GM12865 (cell line): ENCODE data around the gene ALDOC.

ENCODE experiments used
- DNase-seq: peaks from one replicate; pipeline ENCODE4 v3.0.0; 2010; ENCODE audit warnings: low read depth
- H3K4me3 ChIP-seq: 2 replicates; pipeline ENCODE4 v1.5.1; 2011; ENCODE audit warnings: mild to moderate bottlenecking, low read depth, low read length, control low read depth
- TF ChIP-seq, protein P1 (sequence below): IDR thresholded peaks from 2 replicates; pipeline ENCODE4 v1.5.1; 2011; ENCODE audit warnings: low read length, control low read depth, low read depth, inconsistent platforms; ENCODE audit not compliant: insufficient read depth; ENCODE audit errors: missing control alignments

Gene ALDOC

DNA sequence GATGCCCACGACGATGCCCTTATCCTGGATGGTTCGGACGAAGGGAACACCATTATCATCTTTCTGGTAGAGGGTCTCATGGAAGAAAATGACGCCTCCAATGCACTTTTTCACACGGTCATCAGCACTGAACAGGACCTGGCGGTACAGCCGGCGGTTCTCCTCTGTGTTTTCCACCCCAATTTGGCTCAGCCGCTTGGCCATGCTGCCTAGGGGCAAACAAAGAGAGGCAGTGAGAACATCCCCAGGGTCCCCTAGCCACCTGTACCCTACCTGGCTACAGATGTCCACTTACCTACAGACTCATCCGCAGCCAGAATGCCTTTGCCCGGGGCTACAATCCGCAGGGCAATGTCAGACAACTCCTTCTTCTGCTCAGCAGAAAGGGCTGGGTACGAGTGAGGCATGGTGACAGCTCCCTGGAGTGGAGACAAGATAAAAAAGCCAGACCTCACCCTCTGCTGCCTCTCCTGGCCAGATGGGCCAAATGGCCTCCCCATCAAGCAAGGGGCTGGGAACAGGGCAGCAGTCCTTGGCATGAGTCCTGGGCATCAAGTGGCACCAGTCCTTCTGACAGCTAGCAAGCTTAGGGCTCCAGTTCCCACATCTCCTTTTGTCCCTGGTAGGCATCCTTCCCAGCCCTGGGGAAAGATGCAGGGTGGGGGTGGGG is 1.4 kb downstream of the ALDOC start:
- TF ChIP-seq, protein P1, sequence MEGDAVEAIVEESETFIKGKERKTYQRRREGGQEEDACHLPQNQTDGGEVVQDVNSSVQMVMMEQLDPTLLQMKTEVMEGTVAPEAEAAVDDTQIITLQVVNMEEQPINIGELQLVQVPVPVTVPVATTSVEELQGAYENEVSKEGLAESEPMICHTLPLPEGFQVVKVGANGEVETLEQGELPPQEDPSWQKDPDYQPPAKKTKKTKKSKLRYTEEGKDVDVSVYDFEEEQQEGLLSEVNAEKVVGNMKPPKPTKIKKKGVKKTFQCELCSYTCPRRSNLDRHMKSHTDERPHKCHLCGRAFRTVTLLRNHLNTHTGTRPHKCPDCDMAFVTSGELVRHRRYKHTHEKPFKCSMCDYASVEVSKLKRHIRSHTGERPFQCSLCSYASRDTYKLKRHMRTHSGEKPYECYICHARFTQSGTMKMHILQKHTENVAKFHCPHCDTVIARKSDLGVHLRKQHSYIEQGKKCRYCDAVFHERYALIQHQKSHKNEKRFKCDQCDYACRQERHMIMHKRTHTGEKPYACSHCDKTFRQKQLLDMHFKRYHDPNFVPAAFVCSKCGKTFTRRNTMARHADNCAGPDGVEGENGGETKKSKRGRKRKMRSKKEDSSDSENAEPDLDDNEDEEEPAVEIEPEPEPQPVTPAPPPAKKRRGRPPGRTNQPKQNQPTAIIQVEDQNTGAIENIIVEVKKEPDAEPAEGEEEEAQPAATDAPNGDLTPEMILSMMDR, result peak; percentile 24
- peak overlapping the region; percentile 62 for H3K4me3 ChIP-seq

DNA sequence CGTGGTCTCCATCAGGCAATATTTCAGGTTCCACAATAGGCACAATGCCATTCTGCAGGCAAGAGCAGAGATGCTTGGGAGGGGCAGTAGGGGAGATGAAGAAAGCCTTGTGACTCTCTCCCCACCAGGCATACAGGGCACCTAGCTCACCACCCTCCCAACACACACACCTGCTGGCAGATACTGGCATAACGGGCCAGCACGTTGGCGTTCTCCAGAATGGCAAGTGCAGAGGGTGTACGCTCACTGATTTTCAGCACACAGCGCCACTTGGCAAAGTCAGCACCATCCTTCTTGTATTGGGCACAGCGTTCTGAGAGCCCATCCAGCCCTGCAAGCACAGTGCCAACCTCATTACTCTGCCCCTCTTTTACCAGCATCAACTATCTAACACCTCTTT is 2.2 kb downstream of the ALDOC start:
- H3K4me3 ChIP-seq, result no peak overlapping the region
- TF ChIP-seq, protein P1, result peak; percentile 9
- no peak for DNase-seq

More for the DNA sequence above, 1.4 kb downstream of the ALDOC start:
- DNase-seq, result no peak

DNA sequence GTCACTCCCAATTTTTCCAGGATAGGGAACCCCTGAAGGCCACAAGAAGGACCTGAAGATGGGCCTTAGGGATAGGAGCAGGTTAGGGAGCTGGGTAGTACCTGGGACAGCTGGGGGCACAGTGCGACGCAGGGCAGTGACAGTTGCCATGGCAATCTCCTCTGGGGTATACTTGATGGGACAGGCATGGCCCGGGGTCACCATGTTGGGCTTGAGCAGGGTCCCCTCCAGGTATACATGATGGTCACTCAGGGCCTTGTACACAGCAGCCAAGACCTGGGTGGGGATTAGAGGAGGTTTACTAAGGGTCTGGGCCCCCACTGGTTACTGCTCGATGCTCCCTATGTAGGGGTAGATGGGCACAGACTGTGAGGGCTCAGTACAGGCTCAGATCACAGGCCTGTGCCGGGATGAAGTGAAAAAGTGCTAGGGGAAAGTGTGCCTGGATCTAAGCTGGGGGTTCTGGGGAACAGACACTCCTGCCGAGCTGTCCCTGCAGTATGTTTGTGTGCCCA is 2.7 kb downstream of the ALDOC start:
- DNase-seq, result no peak
- no peak overlapping the region for H3K4me3 ChIP-seq
- TF ChIP-seq, protein P1, result no peak

DNA sequence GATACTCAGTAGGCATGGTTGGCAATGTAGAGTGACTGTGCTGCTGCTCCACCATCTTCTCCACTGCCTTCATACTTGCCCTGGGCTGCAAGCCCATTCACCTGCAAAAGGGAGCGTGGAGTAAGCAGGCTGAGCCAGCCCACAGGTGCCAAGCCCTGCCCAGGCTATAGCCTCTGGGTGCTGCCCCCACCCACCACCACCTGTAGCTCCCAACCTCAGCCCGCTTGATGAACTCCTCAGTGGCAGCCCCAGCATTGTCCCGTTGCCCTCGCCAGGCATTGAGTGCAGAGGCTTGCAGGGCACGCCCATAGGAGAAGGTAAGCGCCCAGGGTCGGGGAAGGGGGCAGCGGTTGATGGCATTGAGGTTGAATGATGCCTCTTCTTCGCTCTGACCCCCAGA is 3.2 kb downstream of the ALDOC start:
- H3K4me3 ChIP-seq, result no peak overlapping the region
- TF ChIP-seq, protein P1, result no peak
- no peak for DNase-seq

DNA sequence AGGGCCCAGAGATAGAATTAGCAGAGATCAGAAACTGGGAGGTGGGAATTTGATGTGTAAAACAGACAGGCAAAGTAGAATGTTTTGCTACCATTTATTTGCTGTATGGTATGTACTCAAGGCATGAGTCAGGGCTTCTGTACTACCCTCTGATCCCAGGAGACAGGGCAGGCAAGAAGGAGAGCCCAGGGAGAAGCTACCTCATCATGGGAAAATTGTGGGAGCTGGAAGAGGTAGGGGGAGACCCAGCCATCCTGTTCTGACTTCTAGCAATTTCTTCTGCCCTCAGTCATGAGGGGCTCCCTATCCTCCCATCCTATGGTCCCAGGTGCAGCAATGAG is 3.7 kb downstream of the ALDOC start:
- H3K4me3 ChIP-seq, result no peak overlapping the region
- no peak for DNase-seq
- TF ChIP-seq, protein P1, result no peak

DNA sequence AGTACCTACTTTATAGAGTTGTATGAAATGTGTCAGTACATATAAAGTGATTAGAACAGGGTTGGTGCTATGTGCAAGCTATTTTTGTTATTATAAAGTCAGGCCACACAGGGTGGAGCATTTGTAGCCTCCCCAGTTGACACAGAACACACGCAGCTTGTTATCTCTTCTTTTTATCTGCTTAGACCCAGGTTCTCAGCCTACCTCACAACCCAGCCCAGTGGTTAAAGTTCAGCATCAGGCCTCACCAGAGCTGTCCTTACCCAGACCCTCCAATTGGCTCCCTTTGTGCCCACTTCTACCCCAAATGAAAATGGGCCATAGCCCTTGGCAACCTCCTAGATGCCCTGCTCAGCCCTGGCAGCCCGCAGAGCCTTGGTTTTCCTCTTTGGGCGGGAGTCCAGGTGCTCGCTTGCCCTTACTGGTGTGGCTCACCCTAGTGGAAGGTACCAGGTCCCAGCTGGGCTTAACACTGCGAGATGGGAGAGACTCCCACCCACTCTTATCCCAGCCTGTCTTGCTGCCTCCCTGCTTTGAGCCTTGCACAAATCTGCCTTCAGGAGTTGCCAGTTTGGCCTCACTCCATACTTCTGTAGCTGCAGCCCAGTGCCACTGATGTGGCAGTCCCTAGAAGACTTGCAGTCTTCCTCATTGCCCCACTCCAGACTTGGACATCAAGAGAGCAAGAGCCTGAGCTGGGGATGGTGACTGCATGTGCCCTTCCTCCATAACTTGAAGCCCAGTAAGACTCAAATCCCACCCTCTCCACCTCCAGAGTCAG is 4.2 kb downstream of the ALDOC start:
- DNase-seq, result no peak
- peak overlapping the region; percentile 95; the same call in 1 of the 2 replicates for H3K4me3 ChIP-seq
- TF ChIP-seq, protein P1, result no peak
